GM21367 (cell line): ENCODE results near the gene SLC29A4.

Experiments
- ATAC-seq: cut with Tn5 transposase; IDR thresholded peaks from one replicate; pipeline ENCODE4 v1.9.1; 2021; ENCODE audit not compliant: unreplicated experiment

SLC29A4 gene

GRCh38 chr7:5350600-5351385, 68.0 kb downstream of the SLC29A4 start:
- ATAC-seq, result no peak

- ATAC-seq, result no peak
Observed at GRCh38 chr7:5351507-5352265, 68.9 kb downstream of the SLC29A4 start.

GRCh38 chr7:5352440-5353010, 69.8 kb downstream of the SLC29A4 start:
- no peak for ATAC-seq

GRCh38 chr7:5354460-5355232, 71.9 kb downstream of the SLC29A4 start:
- no peak for ATAC-seq
